ENCODE measurements around the gene INTS1.

INTS1 gene

GRCh38 chr7:1503390-1503789 lies 799 bp downstream of the INTS1 start:
- DNase-seq (ENCODE audit: low read depth in 2 of 2), result no peak

- no peak for DNase-seq (ENCODE audit: low read depth in 2 of 2)
These were observed 1.3 kb downstream of the INTS1 start for GRCh38 chr7:1502845-1503244.

DNA sequence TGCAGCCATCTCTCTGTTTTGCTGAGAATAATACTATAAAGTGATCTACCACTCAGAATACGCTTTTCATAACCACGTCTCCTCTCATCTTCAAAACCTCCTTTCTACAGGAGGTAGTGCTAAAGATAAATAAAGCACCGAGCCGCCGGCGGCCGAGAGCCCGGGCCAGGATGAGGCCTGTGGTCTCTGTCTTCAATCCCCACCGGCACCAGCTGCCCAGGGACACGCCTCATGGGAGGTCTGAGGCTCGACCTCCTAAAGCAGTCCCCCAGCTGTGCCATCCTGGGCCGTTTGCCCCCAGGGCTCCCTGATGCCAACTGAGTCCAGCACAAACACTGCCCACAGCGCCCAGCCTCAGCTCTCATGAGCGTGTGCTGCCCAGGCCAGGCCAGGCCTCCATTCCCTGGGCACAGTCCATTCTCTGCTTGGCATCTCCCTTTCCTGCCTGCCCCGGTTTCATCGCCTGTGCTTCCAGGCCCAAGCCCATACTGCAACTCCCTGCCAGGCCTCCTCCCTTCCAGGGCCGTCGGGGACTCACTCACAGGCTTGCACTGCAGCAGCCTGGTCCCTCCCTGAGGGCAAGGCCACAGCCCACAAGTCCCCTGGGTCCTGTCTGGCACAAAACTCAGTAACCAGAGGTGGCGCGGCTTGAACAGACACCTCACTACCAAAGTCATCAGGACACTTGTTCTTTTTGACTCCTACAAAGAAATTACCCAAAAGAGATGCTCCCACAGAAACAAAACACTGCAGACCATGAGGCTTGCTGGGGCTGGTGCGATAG lies 2.5 kb downstream of the INTS1 start:
- DNase-seq (ENCODE audit: low read depth in 2 of 2), result no peak

DNA sequence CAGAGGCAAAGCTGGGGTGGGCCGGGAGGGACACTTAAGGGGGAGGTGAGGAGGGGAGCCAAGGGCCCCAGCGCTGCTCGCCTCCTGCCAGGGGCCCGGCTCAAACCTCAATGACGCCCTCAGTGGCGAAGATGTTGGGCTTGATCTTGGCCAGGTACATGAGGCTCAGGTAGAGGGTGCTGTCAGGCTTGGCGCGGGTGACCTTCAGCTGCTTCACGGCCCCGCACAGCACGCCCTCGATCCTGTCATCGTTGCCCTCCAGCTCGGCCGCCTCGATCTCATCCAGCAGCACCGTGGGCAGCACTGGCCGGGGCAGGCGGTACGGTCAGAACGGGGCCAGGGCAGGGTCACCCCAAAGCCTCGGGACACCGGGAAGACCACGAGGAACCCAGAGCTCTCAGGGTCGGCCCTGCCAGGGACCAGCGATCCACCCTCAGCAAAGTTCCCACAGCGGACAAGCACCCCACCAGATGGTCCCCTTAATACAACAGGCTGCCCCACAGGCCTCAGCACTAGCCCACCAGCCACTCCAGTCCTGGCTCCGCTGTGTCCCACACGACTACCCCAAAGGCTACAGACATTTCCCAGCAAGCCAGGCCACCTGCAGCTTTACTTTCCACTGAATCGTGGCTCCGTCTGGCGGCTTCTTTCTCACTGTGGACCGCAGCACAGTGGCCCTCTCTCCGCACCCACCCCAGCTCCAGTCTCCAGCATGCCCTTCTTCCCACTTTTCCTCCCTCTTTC lies 4.0 kb downstream of the INTS1 start:
- no peak for DNase-seq (ENCODE audit: low read depth in 2 of 2)

GRCh38 chr7:1499367-1500029 lies 4.7 kb downstream of the INTS1 start:
- no peak for DNase-seq (ENCODE audit: low read depth in 2 of 2)

GRCh38 chr7:1498370-1499305 lies 5.6 kb downstream of the INTS1 start:
- DNase-seq (ENCODE audit: low read depth in 2 of 2), result no peak

DNA sequence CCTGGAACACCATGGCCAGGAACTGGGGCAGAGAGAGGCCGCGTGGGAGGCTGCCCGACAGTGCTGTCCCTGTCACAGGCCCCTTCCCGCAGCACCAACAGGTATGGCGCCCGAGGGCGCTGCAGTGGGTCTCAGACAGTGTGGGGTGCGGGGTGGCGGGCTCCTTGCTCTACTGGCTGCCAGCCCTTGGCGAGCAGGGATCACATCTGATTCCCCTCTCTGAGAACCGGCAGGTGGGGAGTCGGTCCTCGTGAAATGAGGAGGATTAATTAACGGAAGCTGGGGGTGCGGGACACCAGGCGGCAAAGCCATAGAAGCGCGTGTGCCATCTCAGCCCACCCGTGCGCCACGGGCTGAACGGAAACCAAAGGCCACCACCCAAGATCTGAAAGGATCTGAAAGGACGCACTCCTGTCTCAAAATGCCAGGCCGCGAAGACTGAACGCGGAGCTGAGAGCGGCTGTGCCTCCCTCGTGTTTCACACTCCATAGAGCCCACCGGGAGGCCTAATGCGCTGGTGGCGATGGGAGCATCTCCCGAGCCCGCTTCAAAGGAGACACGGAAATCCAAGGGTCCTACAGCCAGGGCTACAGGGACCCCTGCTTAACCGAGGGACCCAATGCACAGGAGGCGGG lies 6.8 kb downstream of the INTS1 start:
- no peak for DNase-seq (ENCODE audit: low read depth in 2 of 2)

DNA sequence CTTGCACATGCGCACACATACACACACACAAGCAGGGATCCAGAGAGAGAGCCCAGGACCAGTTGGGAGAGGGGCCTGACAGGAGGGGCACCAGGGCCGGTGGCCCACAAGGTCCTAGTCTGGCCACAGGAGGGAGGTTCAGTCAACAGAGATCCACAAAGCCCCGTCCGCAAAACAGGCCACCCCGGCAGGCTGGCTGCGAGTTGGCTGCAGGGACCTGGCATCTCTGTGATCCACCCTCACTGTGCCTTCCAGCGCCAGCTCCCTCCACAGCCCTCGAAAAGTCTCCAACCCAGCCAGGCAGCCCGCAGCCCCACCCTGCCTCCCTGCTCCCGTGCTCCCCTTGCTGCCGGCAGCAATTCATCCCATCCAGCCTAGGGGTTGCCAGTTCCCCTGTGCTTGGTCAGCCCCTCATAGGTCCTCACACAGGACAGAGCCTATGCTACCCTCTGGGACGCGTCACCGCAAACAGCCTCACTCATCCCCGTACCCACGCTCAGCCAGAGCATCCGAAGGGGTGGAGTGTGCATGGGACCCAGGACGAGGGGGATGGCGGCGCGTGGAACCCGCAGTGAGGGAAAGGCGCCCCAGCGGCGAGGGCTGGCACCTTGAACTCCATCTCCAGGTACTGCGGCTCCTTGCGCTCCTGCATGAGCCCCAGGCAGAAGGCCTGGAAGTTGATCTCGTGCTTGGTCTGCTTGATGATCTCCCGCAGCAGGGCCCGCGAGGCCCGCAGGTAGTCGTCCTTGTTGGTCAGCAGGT lies 7.5 kb downstream of the INTS1 start:
- no peak for DNase-seq (ENCODE audit: low read depth in 2 of 2)

GRCh38 chr7:1495564-1496242 lies 8.5 kb downstream of the INTS1 start:
- no peak for DNase-seq (ENCODE audit: low read depth in 2 of 2)

GRCh38 chr7:1494866-1495563 lies 9.2 kb downstream of the INTS1 start:
- DNase-seq (ENCODE audit: low read depth in 2 of 2), result no peak

DNA sequence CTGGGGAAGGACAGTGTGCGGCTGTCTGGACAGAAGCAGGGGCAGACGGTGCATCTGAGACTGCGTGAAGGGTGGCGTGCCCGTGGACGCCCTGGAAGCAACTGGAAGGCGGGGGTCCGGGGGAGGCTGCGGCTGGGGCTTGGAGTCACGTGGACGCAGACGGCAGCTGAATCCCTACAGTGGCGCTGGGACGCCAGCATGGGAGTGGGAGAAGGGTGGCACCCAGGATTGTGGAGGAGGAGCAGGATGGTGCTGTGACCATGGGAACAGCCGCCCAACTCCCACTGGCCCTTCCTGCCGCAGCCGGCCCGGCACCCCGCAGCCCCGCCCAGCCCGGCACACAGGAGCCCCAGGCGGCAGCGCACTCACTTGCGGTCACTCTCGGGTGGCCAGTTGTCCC lies 9.7 kb downstream of the INTS1 start:
- no peak for DNase-seq (ENCODE audit: low read depth in 2 of 2)

GRCh38 chr7:1493571-1493970 lies 10.6 kb downstream of the INTS1 start:
- no peak for DNase-seq (ENCODE audit: low read depth in 2 of 2)

- DNase-seq (ENCODE audit: low read depth in 2 of 2), result no peak
These were observed 11.1 kb downstream of the INTS1 start for GRCh38 chr7:1493129-1493528.

DNA sequence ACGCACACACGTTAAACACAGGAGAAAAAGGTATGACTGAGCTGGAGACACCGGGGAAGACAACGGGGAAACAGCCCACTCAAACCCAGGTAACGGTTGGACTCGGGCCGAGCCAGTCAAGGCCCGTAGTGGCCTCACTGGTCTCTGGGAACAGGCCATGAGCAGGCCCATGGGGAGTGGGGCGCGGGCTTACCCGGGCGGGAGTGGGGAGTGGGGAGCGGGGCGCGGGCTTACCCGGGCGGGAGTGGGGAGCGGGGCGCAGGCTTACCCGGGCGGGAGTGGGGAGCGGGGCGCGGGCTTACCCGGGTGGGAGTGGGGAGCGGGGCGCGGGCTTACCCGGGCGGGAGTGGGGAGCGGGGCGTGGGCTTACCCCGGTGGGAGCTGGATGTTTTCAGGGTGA lies 11.5 kb downstream of the INTS1 start:
- DNase-seq (ENCODE audit: low read depth in 2 of 2), result no peak

- no peak for DNase-seq (ENCODE audit: low read depth in 2 of 2)
These were observed 12.0 kb downstream of the INTS1 start for GRCh38 chr7:1492221-1492620.

DNA sequence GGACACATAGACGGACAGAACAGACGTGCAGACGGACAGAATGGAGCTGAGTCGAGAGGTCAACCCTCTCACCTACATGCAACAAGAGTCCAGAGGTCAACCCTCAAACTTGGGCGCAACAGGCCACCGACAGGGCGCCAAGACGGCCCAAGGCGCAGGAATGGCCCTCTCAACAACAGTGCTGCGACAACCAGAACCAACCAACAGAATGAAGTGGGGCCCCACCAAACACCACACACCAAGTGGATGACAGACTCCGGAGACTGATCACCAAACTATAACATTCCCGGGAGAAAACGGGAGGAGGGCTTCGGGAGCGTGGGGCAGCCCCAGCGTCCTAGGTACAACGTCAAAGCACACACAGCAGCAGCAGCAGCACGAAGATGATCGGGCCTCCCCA lies 13.4 kb downstream of the INTS1 start:
- no peak for DNase-seq (ENCODE audit: low read depth in 2 of 2)

GRCh38 chr7:1489336-1489735 lies 14.9 kb downstream of the INTS1 start:
- no peak for DNase-seq (ENCODE audit: low read depth in 2 of 2)

- no peak for DNase-seq (ENCODE audit: low read depth in 2 of 2)
These were observed 16.2 kb downstream of the INTS1 start for GRCh38 chr7:1488016-1488415.

- DNase-seq (ENCODE audit: low read depth in 2 of 2), result no peak
These were observed 16.7 kb downstream of the INTS1 start for GRCh38 chr7:1487466-1487865.
